ENCODE results near the gene ARL6.
"Not testable (repeated sequence)": the region's sequence is repeated elsewhere in the genome, so short reads cannot be mapped to it uniquely, and the experiment has no call there.

Gene ARL6

DNA sequence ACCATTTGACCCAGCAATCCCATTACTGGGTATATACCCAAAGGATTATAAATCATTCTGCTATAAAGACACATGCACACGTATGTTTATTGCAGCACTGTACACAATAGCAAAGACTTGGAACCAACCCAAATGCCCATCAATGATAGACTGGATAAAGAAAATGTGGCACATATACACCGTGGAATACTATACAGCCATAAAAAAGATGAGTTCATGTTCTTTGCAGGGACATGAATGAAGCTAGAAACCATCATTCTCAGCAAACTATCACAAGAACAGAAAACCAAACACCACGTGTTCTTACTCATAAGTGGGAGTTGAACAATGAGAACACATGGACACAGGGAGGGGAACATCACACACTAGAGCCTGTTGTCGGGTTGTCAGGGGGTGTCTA is 68.6 kb downstream of the ARL6 start:
- not testable (repeated sequence) for H3K36me3 Mint-ChIP-seq, H3K4me1 Mint-ChIP-seq, H3K9me3 Mint-ChIP-seq, H3K27me3 Mint-ChIP-seq, H3K27ac Mint-ChIP-seq, ATAC-seq, H3K4me3 Mint-ChIP-seq

DNA sequence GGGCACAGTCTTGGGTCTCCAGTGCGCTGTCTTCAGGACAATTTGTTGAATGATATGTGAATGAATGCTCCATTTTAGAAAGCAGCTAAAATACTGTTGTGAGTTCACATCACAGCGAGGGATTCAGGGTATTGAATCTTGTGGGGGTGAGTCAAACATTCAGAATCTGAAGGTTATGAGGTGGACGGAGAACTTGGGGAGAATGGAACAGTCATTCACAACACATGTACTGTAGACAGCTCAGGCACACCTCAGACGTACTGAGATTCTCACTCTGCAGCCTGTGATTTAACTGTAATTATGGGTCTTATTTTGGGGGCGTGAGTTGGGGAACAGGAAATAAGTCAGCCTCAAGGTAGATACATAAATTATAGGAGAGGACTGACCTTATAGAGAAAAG is 71.2 kb downstream of the ARL6 start:
- H3K4me3 Mint-ChIP-seq, result no peak overlapping the region
- peaks cover 9% of the 10 kb centered on the region for H3K36me3 Mint-ChIP-seq
- no peaks in the 10 kb centered on the region for H3K27me3 Mint-ChIP-seq
- peaks cover 6% of the 10 kb centered on the region for H3K9me3 Mint-ChIP-seq
- H3K4me1 Mint-ChIP-seq, result no peaks in the 10 kb centered on the region
- H3K27ac Mint-ChIP-seq, result no peak overlapping the region
- ATAC-seq, result no peak

DNA sequence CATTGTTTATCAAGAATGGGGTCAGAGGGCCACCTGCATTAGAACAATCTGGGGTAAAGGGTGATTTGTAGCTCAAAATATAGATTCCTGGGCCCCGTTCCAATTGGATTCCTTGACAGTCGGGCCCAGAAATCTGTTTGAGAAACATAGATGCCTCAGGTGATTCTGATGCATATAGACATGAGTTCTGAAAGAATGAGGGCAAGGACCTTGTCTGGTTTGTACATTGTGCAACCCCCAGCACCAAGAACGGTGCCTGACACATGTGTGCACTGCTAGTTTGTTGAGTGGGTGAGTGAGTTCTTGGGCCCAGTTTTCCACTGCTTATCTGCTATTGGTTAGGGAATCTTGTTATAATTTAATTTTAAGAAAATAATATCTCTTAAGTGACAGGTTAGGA is 73.8 kb downstream of the ARL6 start:
- ATAC-seq, result no peak

DNA sequence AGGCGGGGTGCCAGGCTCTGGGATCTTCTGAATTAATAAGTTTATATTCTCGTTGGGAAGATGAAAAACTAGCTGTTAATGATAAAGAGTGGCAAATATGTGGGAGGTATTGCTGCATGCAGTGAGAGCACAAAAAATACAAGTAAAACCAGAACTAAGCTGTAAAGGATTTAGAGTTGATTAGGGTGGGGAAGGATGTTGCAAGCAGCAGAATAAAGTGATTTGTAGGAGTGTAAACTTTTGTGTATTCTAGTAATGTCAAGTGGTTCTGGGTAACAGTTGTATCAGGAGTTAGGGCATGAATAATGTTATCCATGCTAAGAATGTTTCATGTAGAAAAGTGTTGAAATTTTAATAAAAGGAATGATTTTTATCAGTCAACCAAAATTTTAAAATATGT is 75.4 kb downstream of the ARL6 start:
- no peak for ATAC-seq
- Mint-ChIP-seq H3K27me3 (no peaks in the 10 kb centered on the region), H3K36me3 (no peaks in the 10 kb centered on the region), H3K4me3 (no peak overlapping the region), H3K9me3 (no peaks in the 10 kb centered on the region), H3K27ac (no peak overlapping the region), H3K4me1 (no peaks in the 10 kb centered on the region)

More for the DNA sequence above, 73.8 kb downstream of the ARL6 start:
- Mint-ChIP-seq H3K36me3 (no peaks in the 10 kb centered on the region), H3K27me3 (no peaks in the 10 kb centered on the region), H3K27ac (no peak overlapping the region), H3K9me3 (no peaks in the 10 kb centered on the region), H3K4me1 (no peaks in the 10 kb centered on the region), H3K4me3 (no peak overlapping the region)

DNA sequence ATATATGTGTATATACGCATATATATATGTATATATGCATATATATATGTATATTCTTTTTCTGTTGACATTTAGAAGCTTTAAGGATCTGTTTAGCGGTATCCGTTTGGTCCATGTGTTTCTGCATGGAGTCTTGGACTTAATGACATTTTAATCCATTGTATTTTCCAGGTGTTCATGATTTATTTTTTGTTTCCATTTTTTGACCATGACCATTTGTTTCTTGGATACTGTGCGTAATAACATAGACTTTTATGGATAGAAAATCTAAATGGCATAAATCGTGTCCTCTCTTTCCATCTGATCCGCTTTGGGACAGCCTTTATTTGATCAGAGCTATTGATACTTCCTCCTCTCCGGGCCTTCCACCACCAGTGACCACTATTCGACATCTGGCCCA is 76.7 kb downstream of the ARL6 start:
- H3K4me1 Mint-ChIP-seq, result no peaks in the 10 kb centered on the region
- ATAC-seq, result no peak
- no peaks in the 10 kb centered on the region for H3K27me3 Mint-ChIP-seq
- H3K27ac Mint-ChIP-seq, result no peak overlapping the region
- no peak overlapping the region for H3K4me3 Mint-ChIP-seq
- no peaks in the 10 kb centered on the region for H3K9me3 Mint-ChIP-seq
- no peaks in the 10 kb centered on the region for H3K36me3 Mint-ChIP-seq

DNA sequence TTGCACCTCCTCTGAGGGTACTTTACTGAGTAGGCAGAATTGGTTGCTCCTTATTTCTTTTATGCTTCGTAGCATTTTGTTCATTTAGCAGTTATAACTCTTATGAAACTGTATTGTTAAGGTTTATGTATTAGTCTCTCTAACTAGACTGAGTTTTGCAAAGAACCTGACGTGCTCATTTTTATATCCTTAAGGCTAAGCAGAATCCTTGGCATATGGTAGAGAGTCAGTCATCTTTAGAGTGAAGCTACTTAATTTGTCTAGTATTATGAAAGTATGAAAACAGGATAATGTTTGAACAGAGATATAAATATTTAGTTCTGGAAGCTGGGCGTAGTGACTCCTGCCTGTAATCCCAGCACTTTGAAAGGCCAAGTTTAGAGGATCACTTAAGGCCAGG is 77.4 kb downstream of the ARL6 start:
- H3K9me3 Mint-ChIP-seq, result no peaks in the 10 kb centered on the region
- H3K4me1 Mint-ChIP-seq, result no peaks in the 10 kb centered on the region
- H3K27me3 Mint-ChIP-seq, result no peaks in the 10 kb centered on the region
- no peak for ATAC-seq
- H3K36me3 Mint-ChIP-seq, result no peaks in the 10 kb centered on the region
- H3K4me3 Mint-ChIP-seq, result no peak overlapping the region
- H3K27ac Mint-ChIP-seq, result no peak overlapping the region

DNA sequence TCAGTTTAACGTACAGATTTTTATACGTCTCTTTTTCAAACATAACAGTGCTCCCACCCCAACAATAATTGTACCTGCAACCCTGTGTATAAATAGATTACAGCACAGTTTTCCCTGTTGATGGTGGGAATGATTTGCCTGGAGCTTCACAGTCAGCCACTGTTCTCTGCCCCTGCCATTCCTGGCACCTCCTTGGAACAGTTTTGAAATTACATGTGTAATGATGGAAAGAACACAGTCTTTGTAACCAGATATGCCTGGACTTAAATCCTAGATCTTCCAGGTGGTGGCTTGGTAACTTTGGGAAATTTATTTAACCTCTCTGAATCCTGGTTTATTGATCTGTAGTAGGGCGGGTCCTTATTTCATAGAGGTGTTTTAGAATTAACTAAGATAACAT is 84.2 kb downstream of the ARL6 start:
- Mint-ChIP-seq H3K4me1 (no peaks in the 10 kb centered on the region), H3K27ac (no peak overlapping the region), H3K36me3 (no peaks in the 10 kb centered on the region), H3K9me3 (peaks cover 2% of the 10 kb centered on the region), H3K27me3 (no peaks in the 10 kb centered on the region), H3K4me3 (no peak overlapping the region)
- ATAC-seq, result no peak

All from stimulated activated memory B cell treated with anti-CD40 and anti-IgM and Interleukin-4, amounts not matched to agents 10 μg/mL and 1 μg/mL and 100 μg/mL, for 72 hours (primary cell).